PC-9 (cell line): ENCODE results near the gene TRAF1.

Source experiments
- EZH2 ChIP-seq: fragments of 200-600 bp; sonication (generic); IDR thresholded peaks from 2 replicates; pipeline ENCODE4 v1.8.0; 2017; ENCODE audit warnings: antibody characterized with exemption, low read depth
- TF ChIP-seq, protein P1 (sequence below): fragments of 200-600 bp; sonication (generic); conservative IDR thresholded peaks from 2 replicates; pipeline ENCODE4 v1.6.1; 2017; ENCODE audit warnings: mixed run types, antibody characterized with exemption, mild to moderate bottlenecking, moderate library complexity

DNA sequence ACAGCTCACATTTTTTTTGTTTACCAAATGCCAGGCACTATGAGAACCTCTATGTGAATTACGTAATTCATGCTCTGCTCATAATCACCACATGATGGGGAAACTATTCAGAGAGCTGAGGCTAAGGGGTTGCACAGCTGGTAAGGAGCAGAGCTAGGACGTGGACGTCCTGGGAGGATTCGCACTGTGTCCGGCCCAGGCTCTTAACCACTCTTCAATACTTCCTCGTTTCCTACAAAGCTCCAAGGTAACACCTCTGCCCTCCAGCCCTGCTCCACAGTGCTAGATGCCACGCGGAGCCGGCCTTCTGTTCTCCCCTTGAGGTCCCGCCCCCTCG lies 58.3 kb downstream of the TRAF1 start:
- TF ChIP-seq, protein P1, sequence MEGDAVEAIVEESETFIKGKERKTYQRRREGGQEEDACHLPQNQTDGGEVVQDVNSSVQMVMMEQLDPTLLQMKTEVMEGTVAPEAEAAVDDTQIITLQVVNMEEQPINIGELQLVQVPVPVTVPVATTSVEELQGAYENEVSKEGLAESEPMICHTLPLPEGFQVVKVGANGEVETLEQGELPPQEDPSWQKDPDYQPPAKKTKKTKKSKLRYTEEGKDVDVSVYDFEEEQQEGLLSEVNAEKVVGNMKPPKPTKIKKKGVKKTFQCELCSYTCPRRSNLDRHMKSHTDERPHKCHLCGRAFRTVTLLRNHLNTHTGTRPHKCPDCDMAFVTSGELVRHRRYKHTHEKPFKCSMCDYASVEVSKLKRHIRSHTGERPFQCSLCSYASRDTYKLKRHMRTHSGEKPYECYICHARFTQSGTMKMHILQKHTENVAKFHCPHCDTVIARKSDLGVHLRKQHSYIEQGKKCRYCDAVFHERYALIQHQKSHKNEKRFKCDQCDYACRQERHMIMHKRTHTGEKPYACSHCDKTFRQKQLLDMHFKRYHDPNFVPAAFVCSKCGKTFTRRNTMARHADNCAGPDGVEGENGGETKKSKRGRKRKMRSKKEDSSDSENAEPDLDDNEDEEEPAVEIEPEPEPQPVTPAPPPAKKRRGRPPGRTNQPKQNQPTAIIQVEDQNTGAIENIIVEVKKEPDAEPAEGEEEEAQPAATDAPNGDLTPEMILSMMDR, result no peak
- TF ChIP-seq EZH2, result no peak
